Measurements from ENCODE around the gene STEAP1B.
"Not testable (repeated sequence)": the region's sequence is repeated elsewhere in the genome, so short reads cannot be mapped to it uniquely, and the experiment has no call there.

The STEAP1B gene

DNA sequence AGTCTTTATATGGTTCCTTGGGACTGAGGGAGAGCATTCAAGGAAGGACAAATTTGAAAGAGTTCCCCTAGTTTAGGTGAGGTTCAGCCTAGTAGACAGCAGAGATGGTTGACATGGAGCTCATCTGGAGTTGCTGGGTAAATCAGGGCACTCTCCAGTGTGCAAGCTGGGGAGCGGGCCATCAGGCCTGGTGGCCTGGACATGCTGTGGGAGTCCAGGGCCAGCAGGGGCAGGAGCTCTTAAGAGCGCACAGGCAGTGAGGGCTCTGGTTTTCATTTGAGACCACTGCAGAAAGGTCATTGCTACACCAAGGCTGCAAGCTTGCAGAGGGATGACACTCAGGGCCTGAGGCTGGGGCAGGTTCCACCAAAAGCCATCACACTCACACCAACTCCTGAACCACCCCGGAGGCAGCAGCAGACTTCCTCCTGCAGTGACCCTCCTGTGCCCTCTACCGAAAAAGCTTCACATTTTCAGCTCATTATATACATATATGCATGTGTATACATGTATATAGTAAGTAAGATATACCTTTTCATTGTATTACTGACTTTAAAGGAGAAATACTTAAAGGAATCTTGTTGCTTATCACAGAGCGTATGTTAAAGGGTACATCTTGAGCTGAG is 39.5 kb downstream of the STEAP1B start:
- DNase-seq (ENCODE audit: low read depth) = no peak
- TF ChIP-seq CTCF (IDR thresholded peaks at IDR 0.05; ENCODE audit: low read depth, low read length) (no peak), MYC (IDR thresholded peaks at IDR 0.05; ENCODE audit: low read depth, low read length) (no peak), POLR2A (IDR thresholded peaks at IDR 0.05; ENCODE audit: extremely low read depth, insufficient read length) (no peak)
- TF ChIP-seq, protein P1, sequence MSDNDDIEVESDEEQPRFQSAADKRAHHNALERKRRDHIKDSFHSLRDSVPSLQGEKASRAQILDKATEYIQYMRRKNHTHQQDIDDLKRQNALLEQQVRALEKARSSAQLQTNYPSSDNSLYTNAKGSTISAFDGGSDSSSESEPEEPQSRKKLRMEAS (IDR thresholded peaks at IDR 0.05; ENCODE audit: low read depth, low read length) = no peak
- no peak overlapping the region for H3K4me3 ChIP-seq (ENCODE audit: low read depth, low read length)

- no peak for DNase-seq (ENCODE audit: low read depth)
- no peak for TF ChIP-seq MYC (IDR thresholded peaks at IDR 0.05; ENCODE audit: low read depth, low read length)
- no peak for TF ChIP-seq POLR2A (IDR thresholded peaks at IDR 0.05; ENCODE audit: extremely low read depth, insufficient read length)
- no peak for TF ChIP-seq CTCF (IDR thresholded peaks at IDR 0.05; ENCODE audit: low read depth, low read length)
- TF ChIP-seq, protein P1 (IDR thresholded peaks at IDR 0.05; ENCODE audit: low read depth, low read length) = no peak
- H3K4me3 ChIP-seq (ENCODE audit: low read depth, low read length) = no peak overlapping the region
Measured at GRCh38 chr7:22457471-22457870, 42.5 kb downstream of the STEAP1B start.

GRCh38 chr7:22454446-22454845 is 45.5 kb downstream of the STEAP1B start:
- TF ChIP-seq MYC (IDR thresholded peaks at IDR 0.05; ENCODE audit: low read depth, low read length) (no peak), POLR2A (IDR thresholded peaks at IDR 0.05; ENCODE audit: extremely low read depth, insufficient read length) (no peak), CTCF (IDR thresholded peaks at IDR 0.05; ENCODE audit: low read depth, low read length) (no peak)
- TF ChIP-seq, protein P1 (IDR thresholded peaks at IDR 0.05; ENCODE audit: low read depth, low read length) = no peak
- H3K4me3 ChIP-seq (ENCODE audit: low read depth, low read length) = no peak overlapping the region
- no peak for DNase-seq (ENCODE audit: low read depth)

DNA sequence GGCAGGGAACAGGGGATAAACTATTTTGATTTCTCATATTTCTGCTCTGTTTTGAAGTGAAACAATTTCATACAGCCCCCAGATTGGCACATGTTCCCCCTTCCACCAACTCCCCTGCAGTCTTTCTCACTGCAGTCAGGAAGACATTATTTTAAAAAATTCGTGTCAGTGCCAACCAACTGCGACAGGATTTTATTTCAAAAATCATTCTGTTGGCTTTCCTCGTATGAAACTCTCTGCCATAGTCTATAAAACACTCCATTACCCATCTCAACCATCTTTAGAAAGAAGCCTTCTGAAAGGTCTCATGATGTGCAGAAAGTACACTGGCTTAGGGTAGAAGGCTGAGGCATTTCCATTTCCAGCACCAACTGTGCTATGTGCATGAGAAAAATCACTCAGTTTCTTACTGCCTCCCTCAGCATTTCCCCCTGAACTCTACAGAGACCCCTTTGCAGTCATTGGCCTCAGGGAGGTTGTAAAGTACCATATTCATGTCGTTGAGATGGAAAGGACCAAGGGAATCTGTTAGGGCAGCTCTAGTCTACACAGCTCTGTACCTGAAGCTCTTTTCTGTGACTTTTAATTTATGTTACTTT is 46.9 kb downstream of the STEAP1B start:
- TF ChIP-seq POLR2A (IDR thresholded peaks at IDR 0.05; ENCODE audit: extremely low read depth, insufficient read length) (no peak), MYC (IDR thresholded peaks at IDR 0.05; ENCODE audit: low read depth, low read length) (no peak), CTCF (IDR thresholded peaks at IDR 0.05; ENCODE audit: low read depth, low read length) (no peak)
- TF ChIP-seq, protein P1 (IDR thresholded peaks at IDR 0.05; ENCODE audit: low read depth, low read length) = no peak
- H3K4me3 ChIP-seq (ENCODE audit: low read depth, low read length) = no peak overlapping the region
- DNase-seq (ENCODE audit: low read depth) = no peak

GRCh38 chr7:22452142-22452959 is 47.6 kb downstream of the STEAP1B start:
- no peak overlapping the region for H3K4me3 ChIP-seq (ENCODE audit: low read depth, low read length)
- peak; percentile 66 for DNase-seq (ENCODE audit: low read depth)

GRCh38 chr7:22450013-22450412 is 50.0 kb downstream of the STEAP1B start:
- not testable (repeated sequence) for DNase-seq (ENCODE audit: low read depth); H3K4me3 ChIP-seq (ENCODE audit: low read depth, low read length)

More at GRCh38 chr7:22452142-22452959, 47.6 kb downstream of the STEAP1B start:
- TF ChIP-seq CTCF (IDR thresholded peaks at IDR 0.05; ENCODE audit: low read depth, low read length) (peak; percentile 92), POLR2A (IDR thresholded peaks at IDR 0.05; ENCODE audit: extremely low read depth, insufficient read length) (no peak)
